Measurements from ENCODE around the gene CCDC71.

DNA sequence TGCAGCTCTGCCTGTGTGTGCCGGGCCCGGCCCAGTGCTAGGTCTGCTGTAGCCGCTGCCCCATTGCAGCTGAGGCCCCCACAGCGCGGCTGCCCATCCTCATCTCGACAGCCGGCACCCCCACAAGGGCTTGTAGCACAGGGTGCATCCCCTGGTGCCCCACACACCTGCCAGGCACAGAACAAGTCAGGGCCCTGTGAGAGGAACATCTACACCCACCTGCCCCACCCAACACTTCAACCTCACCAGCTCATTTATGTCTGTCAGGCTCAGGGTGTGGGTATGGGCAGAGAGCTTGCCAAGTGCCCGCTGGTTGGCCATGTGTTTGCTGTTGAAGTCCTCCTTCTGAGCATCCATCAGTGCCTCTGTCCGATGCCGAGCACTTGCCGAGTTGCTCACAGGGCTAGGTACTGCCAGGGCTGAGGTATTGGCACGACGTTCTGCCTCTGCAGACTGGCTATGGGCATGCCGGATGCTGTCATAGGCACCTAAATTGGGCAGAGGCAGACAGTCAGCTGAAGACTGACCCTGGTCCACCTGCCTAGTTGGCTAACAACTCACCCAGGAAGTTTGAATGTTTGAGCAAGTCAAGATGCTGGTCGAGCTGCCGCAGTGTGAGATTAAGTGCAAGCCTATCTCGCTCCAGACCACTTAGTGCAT is 43.1 kb downstream of the CCDC71 start:
- TF ChIP-seq, protein P1, sequence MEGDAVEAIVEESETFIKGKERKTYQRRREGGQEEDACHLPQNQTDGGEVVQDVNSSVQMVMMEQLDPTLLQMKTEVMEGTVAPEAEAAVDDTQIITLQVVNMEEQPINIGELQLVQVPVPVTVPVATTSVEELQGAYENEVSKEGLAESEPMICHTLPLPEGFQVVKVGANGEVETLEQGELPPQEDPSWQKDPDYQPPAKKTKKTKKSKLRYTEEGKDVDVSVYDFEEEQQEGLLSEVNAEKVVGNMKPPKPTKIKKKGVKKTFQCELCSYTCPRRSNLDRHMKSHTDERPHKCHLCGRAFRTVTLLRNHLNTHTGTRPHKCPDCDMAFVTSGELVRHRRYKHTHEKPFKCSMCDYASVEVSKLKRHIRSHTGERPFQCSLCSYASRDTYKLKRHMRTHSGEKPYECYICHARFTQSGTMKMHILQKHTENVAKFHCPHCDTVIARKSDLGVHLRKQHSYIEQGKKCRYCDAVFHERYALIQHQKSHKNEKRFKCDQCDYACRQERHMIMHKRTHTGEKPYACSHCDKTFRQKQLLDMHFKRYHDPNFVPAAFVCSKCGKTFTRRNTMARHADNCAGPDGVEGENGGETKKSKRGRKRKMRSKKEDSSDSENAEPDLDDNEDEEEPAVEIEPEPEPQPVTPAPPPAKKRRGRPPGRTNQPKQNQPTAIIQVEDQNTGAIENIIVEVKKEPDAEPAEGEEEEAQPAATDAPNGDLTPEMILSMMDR (IDR thresholded peaks at IDR 0.05): no peak
- TF ChIP-seq EZH2 (IDR thresholded peaks at IDR 0.05; ENCODE audit: borderline replicate concordance, insufficient read depth, low read depth, low read length, poor library complexity, severe bottlenecking): no peak

Data from B cell (primary cell).